ENCODE results near the gene LRRC1.

Gene LRRC1

GRCh38 chr6:53956068-53956711 lies 161.4 kb downstream of the LRRC1 start:
- ChIA-PET CTCF (interaction anchor here (0.5 to 6.2 kb wide), 23 partner anchors 11 to 1079 kb away, joined by 3 to 98 read pairs (median 5); partner anchors contain the start of gene LRRC1), POLR2A (ENCODE audit: low non-redundant PET) (interaction anchor here (1.6 kb wide), 1 partner anchor 162 kb away, joined by 10 read pairs; the partner anchor contains the start of gene LRRC1)
- TF ChIP-seq CTCF (conservative IDR thresholded peaks at IDR 0.05; ENCODE audit: low read depth), result peak; percentile 77
- H3K27ac ChIP-seq, result no peak overlapping the region
- DNase-seq (ENCODE audit: low spot score), result peak; percentile 70

GRCh38 chr6:53956804-53957203 lies 162.0 kb downstream of the LRRC1 start:
- H3K27ac ChIP-seq, result no peak overlapping the region
- ChIA-PET CTCF (interaction anchor here (0.5 to 6.2 kb wide), 16 partner anchors 12 to 1170 kb away, joined by 3 to 98 read pairs (median 5); partner anchors contain the start of gene LRRC1), POLR2A (ENCODE audit: low non-redundant PET) (interaction anchor here (1.6 kb wide), 1 partner anchor 162 kb away, joined by 10 read pairs; the partner anchor contains the start of gene LRRC1)
- DNase-seq (ENCODE audit: low spot score), result no peak
- TF ChIP-seq CTCF (conservative IDR thresholded peaks at IDR 0.05; ENCODE audit: low read depth), result no peak

- no peak for DNase-seq (ENCODE audit: low spot score)
- POLR2A ChIA-PET (ENCODE audit: low non-redundant PET), result no interaction called here
- H3K27ac ChIP-seq, result no peak overlapping the region
- TF ChIP-seq CTCF (conservative IDR thresholded peaks at IDR 0.05; ENCODE audit: low read depth), result no peak
- CTCF ChIA-PET, result interaction anchor here (0.7 to 6.2 kb wide), 3 partner anchors 32 to 863 kb away, joined by 3 to 98 read pairs (median 3); no protein-coding TSS in a partner anchor
Observed at GRCh38 chr6:53959717-53960116, 164.9 kb downstream of the LRRC1 start.

- DNase-seq (ENCODE audit: low spot score), result no peak
- H3K27ac ChIP-seq, result no peak overlapping the region
- CTCF ChIA-PET, result interaction anchor here (0.9 to 6.2 kb wide), 2 partner anchors 235 to 241 kb away, joined by 3 to 98 read pairs; no protein-coding TSS in a partner anchor
- POLR2A ChIA-PET (ENCODE audit: low non-redundant PET), result no interaction called here
- no peak for TF ChIP-seq CTCF (conservative IDR thresholded peaks at IDR 0.05; ENCODE audit: low read depth)
Observed at GRCh38 chr6:53960311-53960710, 165.5 kb downstream of the LRRC1 start.

GRCh38 chr6:53961679-53962370 lies 167.0 kb downstream of the LRRC1 start:
- CTCF ChIA-PET, result no interaction called here
- TF ChIP-seq CTCF (conservative IDR thresholded peaks at IDR 0.05; ENCODE audit: low read depth), result no peak

GRCh38 chr6:53962646-53963045 lies 167.8 kb downstream of the LRRC1 start:
- DNase-seq (ENCODE audit: low spot score), result no peak
- no peak for TF ChIP-seq CTCF (conservative IDR thresholded peaks at IDR 0.05; ENCODE audit: low read depth)
- POLR2A ChIA-PET (ENCODE audit: low non-redundant PET), result no interaction called here
- H3K27ac ChIP-seq, result no peak overlapping the region
- CTCF ChIA-PET, result no interaction called here

More at GRCh38 chr6:53961679-53962370, 167.0 kb downstream of the LRRC1 start:
- POLR2A ChIA-PET (ENCODE audit: low non-redundant PET), result no interaction called here
- no peak overlapping the region for H3K27ac ChIP-seq
- no peak for DNase-seq (ENCODE audit: low spot score)
